HG03439 (cell line): ENCODE measurements around the gene GP1BB.

Source experiments
- ATAC-seq: cut with Tn5 transposase; IDR thresholded peaks from one replicate; pipeline ENCODE4 v1.9.1; 2021; ENCODE audit warnings: mild to moderate bottlenecking, moderate library complexity; ENCODE audit not compliant: unreplicated experiment

Gene GP1BB

GRCh38 chr22:19764636-19765476 lies 41.5 kb downstream of the GP1BB start:
- ATAC-seq: no peak

GRCh38 chr22:19765477-19766239 lies 42.3 kb downstream of the GP1BB start:
- ATAC-seq: no peak

GRCh38 chr22:19766240-19766510 lies 42.8 kb downstream of the GP1BB start:
- ATAC-seq: no peak

- ATAC-seq: no peak
These were observed 43.4 kb downstream of the GP1BB start for GRCh38 chr22:19766511-19767426.

- ATAC-seq: no peak
These were observed 44.3 kb downstream of the GP1BB start for GRCh38 chr22:19767427-19768341.

GRCh38 chr22:19769393-19769715 lies 46.0 kb downstream of the GP1BB start:
- no peak for ATAC-seq

GRCh38 chr22:19770349-19771220 lies 47.2 kb downstream of the GP1BB start:
- no peak for ATAC-seq

- no peak for ATAC-seq
These were observed 49.0 kb downstream of the GP1BB start for GRCh38 chr22:19772422-19772672.

GRCh38 chr22:19772673-19773469 lies 49.5 kb downstream of the GP1BB start:
- ATAC-seq: peak; percentile 55

- no peak for ATAC-seq
These were observed 50.2 kb downstream of the GP1BB start for GRCh38 chr22:19773470-19774040.
